GM23338 (cell line): Measurements from ENCODE around the gene LUC7L. TPM values are rescaled to one million over a fixed set of nuclear protein-coding genes. Genes with fewer than 3 reads are reported as not detected.

Source experiments
- ATAC-seq: fragments of 200-7000 bp; cut with Tn5 transposase; 3 replicates; pipeline ENCODE4 v1.9.1; 2020
- DNase-seq: peaks from one replicate; pipeline ENCODE4 v3.0.0-alpha.2; 2015; ENCODE audit warnings: low spot score
- H2AFZ ChIP-seq: fragments of 200-600 bp; sonication (generic); 2 replicates; pipeline ENCODE4 v1.8.0; 2016; ENCODE audit warnings: antibody characterized with exemption, mild to moderate bottlenecking, moderate library complexity
- H3F3A ChIP-seq: fragments of 200-600 bp; sonication (generic); replicated peaks from 2 replicates; pipeline ENCODE4 v1.8.0; 2017; ENCODE audit warnings: antibody characterized with exemption, mixed run types, low read depth
- H3K27ac ChIP-seq: fragments of 200-600 bp; sonication (generic); 2 replicates; pipeline ENCODE4 v1.6.1; 2016; ENCODE audit warnings: low read depth
- H3K27me3 ChIP-seq: fragments of 200-600 bp; sonication (generic); 2 replicates; pipeline ENCODE4 v1.8.0; 2016; ENCODE audit warnings: mild to moderate bottlenecking, mixed run types, moderate library complexity; ENCODE audit not compliant: insufficient read depth
- H3K36me3 ChIP-seq: fragments of 200-600 bp; sonication (generic); 2 replicates; pipeline ENCODE4 v1.8.0; 2016; ENCODE audit warnings: mild to moderate bottlenecking; ENCODE audit not compliant: insufficient read depth
- H3K4me1 ChIP-seq: fragments of 200-600 bp; sonication (generic); 2 replicates; pipeline ENCODE4 v1.8.0; 2016; ENCODE audit warnings: mild to moderate bottlenecking, moderate library complexity; ENCODE audit not compliant: insufficient read depth
- H3K4me2 ChIP-seq: fragments of 200-600 bp; sonication (generic); 2 replicates; pipeline ENCODE4 v1.7.1; 2017; ENCODE audit warnings: mixed run types
- H3K4me3 ChIP-seq: fragments of 200-600 bp; sonication (generic); 2 replicates; pipeline ENCODE4 v1.6.1; 2016; ENCODE audit warnings: mixed run types
- H3K79me2 ChIP-seq: fragments of 200-600 bp; sonication (generic); replicated peaks from 2 replicates; pipeline ENCODE4 v1.8.0; 2017; ENCODE audit warnings: mild to moderate bottlenecking; ENCODE audit not compliant: insufficient read depth
- H3K9me2 ChIP-seq: fragments of 200-600 bp; sonication (generic); 2 replicates; pipeline ENCODE4 v1.8.0; 2017; ENCODE audit not compliant: insufficient read depth
- H4K20me1 ChIP-seq: fragments of 200-600 bp; sonication (generic); replicated peaks from 2 replicates; pipeline ENCODE4 v1.8.0; 2017; ENCODE audit warnings: mild to moderate bottlenecking; ENCODE audit not compliant: insufficient read depth
- H3K27ac Mint-ChIP-seq: 2 replicates; pipeline ENCODE4 v1.8.0; 2020; ENCODE audit warnings: inconsistent platforms, mild to moderate bottlenecking, moderate library complexity, mixed read lengths
- H3K27me3 Mint-ChIP-seq: 3 replicates; pipeline ENCODE4 v1.8.0; 2022; ENCODE audit warnings: low read depth, mild to moderate bottlenecking, moderate library complexity, mixed read lengths, inconsistent platforms; ENCODE audit not compliant: insufficient read depth, poor library complexity
- H3K36me3 Mint-ChIP-seq: 3 replicates; pipeline ENCODE4 v1.8.0; 2021; ENCODE audit warnings: low read depth, mild to moderate bottlenecking, inconsistent platforms, moderate library complexity, mixed read lengths
- H3K4me1 Mint-ChIP-seq: 3 replicates; pipeline ENCODE4 v1.8.0; 2020; ENCODE audit warnings: mild to moderate bottlenecking, inconsistent platforms, mixed read lengths
- H3K4me3 Mint-ChIP-seq: 3 replicates; pipeline ENCODE4 v1.8.0; 2021; ENCODE audit warnings: moderate library complexity, mild to moderate bottlenecking, inconsistent platforms, mixed read lengths
- H3K9me3 Mint-ChIP-seq: 3 replicates; pipeline ENCODE4 v1.8.0; 2020; ENCODE audit warnings: moderate library complexity, mild to moderate bottlenecking, inconsistent platforms, mixed read lengths
- CREB1 ChIP-seq: fragments of 250-450 bp; sonication (Bioruptor Pico); IDR thresholded peaks from 2 replicates; pipeline ENCODE4 v1.5.0; 2020; ENCODE audit warnings: low read depth, mild to moderate bottlenecking, moderate library complexity
- EZH2 ChIP-seq: fragments of 200-600 bp; sonication (generic); IDR thresholded peaks from one replicate; pipeline ENCODE4 v1.8.0; 2017; ENCODE audit warnings: antibody characterized with exemption, mild to moderate bottlenecking, low read depth; ENCODE audit not compliant: unreplicated experiment
- EZH2phosphoT487 ChIP-seq: fragments of 200-600 bp; sonication (generic); IDR thresholded peaks from one replicate; pipeline ENCODE4 v1.8.1; 2018; ENCODE audit warnings: antibody characterized with exemption; ENCODE audit not compliant: unreplicated experiment
- NANOG ChIP-seq: IDR thresholded peaks from 2 replicates; pipeline ENCODE4 v1.6.1; 2016; ENCODE audit warnings: antibody characterized with exemption, borderline replicate concordance
- POLR2AphosphoS5 ChIP-seq: IDR thresholded peaks from 2 replicates; pipeline ENCODE4 v1.6.1; 2016; ENCODE audit warnings: antibody characterized with exemption, low read depth
- STAT1 ChIP-seq: IDR thresholded peaks from one replicate; pipeline ENCODE4 v1.6.1; 2016; ENCODE audit warnings: antibody characterized with exemption; ENCODE audit not compliant: unreplicated experiment
- ZNF114 ChIP-seq: fragments of 250-450 bp; sonication (Bioruptor Pico); IDR thresholded peaks from 2 replicates; pipeline ENCODE4 v1.5.0; 2020; ENCODE audit warnings: mild to moderate bottlenecking, moderate library complexity
- ZNF331 ChIP-seq: fragments of 250-450 bp; sonication (Bioruptor Pico); IDR thresholded peaks from 2 replicates; pipeline ENCODE4 v1.5.0; 2020; ENCODE audit warnings: low read depth, mild to moderate bottlenecking, moderate library complexity
- polyA plus RNA-seq: library from polyadenylated mRNA; unstranded; fragments of >200 nt; fragmentation: Nextera tagmentation; extraction: Ambion mirVana; gene quantifications from 2 replicates; pipeline ENCODE4 v1.2.1, GENCODE V29; 2016
- total RNA-seq: library from RNA; depleted of rRNA; stranded (reverse); fragments of >200 nt; shearing (Covaris generic); gene quantifications from 2 replicates; pipeline ENCODE4 v1.2.3, GENCODE V29; 2014
- TF ChIP-seq, protein P1 (sequence below): IDR thresholded peaks from 2 replicates; pipeline ENCODE4 v1.6.1; 2016; ENCODE audit warnings: antibody characterized with exemption
- TF ChIP-seq, protein P2 (sequence below): fragments of 250-450 bp; sonication (Bioruptor Pico); IDR thresholded peaks from 2 replicates; pipeline ENCODE4 v1.5.0; 2020; ENCODE audit warnings: mild to moderate bottlenecking, moderate library complexity
- TF ChIP-seq, protein P3 (sequence below): IDR thresholded peaks from one replicate; pipeline ENCODE4 v1.6.1; 2018; ENCODE audit warnings: antibody characterized with exemption; ENCODE audit not compliant: unreplicated experiment

The LUC7L gene
- total and polyA plus RNA-seq, 2 experiments from 2014 or later, result 114 to 151 TPM

DNA sequence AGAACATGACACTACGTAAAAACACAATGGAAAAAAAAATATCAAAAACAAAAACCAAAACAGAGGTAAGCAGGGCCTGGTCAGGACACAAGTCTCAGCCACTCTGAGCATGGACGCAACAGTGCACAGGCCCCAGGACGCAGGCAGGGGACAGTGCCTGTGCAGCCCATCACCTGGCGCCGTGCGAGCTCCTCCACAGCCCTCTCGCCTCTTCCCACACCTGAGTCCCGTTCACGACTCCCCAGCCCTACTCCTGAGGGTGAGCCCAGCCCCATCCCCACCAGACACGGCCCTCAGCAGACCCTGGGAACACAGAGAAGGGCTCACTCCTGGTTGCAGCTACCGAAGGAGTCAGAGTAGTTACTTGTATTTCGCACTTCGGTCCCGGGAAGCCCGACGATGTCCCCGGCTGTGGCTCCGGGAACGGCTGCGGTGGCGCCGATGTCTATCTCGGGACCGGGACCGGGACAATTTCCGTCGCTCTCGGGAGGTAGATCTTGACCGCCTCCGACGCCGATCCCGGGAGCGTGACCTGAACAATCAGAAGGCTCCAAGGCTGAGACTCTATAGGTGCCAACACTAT is 39.6 kb downstream of the LUC7L start:
- H3K27me3 ChIP-seq, result no peaks in the 10 kb centered on the region
- H2AFZ ChIP-seq, result no peak overlapping the region
- no peak overlapping the region for H3K4me2 ChIP-seq
- no peak for ATAC-seq
- no peak overlapping the region for H3K4me3 ChIP-seq
- no peaks in the 10 kb centered on the region for H3K4me1 Mint-ChIP-seq
- no peaks in the 10 kb centered on the region for H3K9me2 ChIP-seq
- no peak overlapping the region for H3K27ac ChIP-seq
- H3K27me3 Mint-ChIP-seq, result peaks cover 5% of the 10 kb centered on the region
- H3K4me3 Mint-ChIP-seq, result no peak overlapping the region; the same call in 2 of the 3 replicates
- H3K79me2 ChIP-seq, result 0 out of 2 replicates have a peak, but pooled peaks cover 2% of the 10 kb centered on the region
- TF ChIP-seq, protein P1, sequence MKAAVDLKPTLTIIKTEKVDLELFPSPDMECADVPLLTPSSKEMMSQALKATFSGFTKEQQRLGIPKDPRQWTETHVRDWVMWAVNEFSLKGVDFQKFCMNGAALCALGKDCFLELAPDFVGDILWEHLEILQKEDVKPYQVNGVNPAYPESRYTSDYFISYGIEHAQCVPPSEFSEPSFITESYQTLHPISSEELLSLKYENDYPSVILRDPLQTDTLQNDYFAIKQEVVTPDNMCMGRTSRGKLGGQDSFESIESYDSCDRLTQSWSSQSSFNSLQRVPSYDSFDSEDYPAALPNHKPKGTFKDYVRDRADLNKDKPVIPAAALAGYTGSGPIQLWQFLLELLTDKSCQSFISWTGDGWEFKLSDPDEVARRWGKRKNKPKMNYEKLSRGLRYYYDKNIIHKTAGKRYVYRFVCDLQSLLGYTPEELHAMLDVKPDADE, result no peak
- TF ChIP-seq, protein P2, sequence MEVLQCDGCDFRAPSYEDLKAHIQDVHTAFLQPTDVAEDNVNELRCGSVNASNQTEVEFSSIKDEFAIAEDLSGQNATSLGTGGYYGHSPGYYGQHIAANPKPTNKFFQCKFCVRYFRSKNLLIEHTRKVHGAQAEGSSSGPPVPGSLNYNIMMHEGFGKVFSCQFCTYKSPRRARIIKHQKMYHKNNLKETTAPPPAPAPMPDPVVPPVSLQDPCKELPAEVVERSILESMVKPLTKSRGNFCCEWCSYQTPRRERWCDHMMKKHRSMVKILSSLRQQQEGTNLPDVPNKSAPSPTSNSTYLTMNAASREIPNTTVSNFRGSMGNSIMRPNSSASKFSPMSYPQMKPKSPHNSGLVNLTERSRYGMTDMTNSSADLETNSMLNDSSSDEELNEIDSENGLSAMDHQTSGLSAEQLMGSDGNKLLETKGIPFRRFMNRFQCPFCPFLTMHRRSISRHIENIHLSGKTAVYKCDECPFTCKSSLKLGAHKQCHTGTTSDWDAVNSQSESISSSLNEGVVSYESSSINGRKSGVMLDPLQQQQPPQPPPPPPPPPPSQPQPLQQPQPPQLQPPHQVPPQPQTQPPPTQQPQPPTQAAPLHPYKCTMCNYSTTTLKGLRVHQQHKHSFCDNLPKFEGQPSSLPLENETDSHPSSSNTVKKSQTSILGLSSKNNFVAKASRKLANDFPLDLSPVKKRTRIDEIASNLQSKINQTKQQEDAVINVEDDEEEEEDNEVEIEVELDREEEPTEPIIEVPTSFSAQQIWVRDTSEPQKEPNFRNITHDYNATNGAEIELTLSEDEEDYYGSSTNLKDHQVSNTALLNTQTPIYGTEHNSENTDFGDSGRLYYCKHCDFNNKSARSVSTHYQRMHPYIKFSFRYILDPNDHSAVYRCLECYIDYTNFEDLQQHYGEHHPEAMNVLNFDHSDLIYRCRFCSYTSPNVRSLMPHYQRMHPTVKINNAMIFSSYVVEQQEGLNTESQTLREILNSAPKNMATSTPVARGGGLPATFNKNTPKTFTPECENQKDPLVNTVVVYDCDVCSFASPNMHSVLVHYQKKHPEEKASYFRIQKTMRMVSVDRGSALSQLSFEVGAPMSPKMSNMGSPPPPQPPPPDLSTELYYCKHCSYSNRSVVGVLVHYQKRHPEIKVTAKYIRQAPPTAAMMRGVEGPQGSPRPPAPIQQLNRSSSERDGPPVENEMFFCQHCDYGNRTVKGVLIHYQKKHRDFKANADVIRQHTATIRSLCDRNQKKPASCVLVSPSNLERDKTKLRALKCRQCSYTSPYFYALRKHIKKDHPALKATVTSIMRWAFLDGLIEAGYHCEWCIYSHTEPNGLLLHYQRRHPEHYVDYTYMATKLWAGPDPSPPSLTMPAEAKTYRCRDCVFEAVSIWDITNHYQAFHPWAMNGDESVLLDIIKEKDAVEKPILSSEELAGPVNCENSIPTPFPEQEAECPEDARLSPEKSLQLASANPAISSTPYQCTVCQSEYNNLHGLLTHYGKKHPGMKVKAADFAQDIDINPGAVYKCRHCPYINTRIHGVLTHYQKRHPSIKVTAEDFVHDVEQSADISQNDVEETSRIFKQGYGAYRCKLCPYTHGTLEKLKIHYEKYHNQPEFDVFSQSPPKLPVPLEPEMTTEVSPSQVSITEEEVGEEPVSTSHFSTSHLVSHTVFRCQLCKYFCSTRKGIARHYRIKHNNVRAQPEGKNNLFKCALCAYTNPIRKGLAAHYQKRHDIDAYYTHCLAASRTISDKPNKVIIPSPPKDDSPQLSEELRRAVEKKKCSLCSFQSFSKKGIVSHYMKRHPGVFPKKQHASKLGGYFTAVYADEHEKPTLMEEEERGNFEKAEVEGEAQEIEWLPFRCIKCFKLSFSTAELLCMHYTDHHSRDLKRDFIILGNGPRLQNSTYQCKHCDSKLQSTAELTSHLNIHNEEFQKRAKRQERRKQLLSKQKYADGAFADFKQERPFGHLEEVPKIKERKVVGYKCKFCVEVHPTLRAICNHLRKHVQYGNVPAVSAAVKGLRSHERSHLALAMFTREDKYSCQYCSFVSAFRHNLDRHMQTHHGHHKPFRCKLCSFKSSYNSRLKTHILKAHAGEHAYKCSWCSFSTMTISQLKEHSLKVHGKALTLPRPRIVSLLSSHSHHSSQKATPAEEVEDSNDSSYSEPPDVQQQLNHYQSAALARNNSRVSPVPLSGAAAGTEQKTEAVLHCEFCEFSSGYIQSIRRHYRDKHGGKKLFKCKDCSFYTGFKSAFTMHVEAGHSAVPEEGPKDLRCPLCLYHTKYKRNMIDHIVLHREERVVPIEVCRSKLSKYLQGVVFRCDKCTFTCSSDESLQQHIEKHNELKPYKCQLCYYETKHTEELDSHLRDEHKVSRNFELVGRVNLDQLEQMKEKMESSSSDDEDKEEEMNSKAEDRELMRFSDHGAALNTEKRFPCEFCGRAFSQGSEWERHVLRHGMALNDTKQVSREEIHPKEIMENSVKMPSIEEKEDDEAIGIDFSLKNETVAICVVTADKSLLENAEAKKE, result no peak
- TF ChIP-seq NANOG (no peak), ZNF331 (no peak), EZH2 (no peak), ZNF114 (no peak), EZH2phosphoT487 (no peak), CREB1 (CRISPR knock-in tag) (no peak), POLR2AphosphoS5 (no peak), STAT1 (no peak)
- TF ChIP-seq, protein P3, sequence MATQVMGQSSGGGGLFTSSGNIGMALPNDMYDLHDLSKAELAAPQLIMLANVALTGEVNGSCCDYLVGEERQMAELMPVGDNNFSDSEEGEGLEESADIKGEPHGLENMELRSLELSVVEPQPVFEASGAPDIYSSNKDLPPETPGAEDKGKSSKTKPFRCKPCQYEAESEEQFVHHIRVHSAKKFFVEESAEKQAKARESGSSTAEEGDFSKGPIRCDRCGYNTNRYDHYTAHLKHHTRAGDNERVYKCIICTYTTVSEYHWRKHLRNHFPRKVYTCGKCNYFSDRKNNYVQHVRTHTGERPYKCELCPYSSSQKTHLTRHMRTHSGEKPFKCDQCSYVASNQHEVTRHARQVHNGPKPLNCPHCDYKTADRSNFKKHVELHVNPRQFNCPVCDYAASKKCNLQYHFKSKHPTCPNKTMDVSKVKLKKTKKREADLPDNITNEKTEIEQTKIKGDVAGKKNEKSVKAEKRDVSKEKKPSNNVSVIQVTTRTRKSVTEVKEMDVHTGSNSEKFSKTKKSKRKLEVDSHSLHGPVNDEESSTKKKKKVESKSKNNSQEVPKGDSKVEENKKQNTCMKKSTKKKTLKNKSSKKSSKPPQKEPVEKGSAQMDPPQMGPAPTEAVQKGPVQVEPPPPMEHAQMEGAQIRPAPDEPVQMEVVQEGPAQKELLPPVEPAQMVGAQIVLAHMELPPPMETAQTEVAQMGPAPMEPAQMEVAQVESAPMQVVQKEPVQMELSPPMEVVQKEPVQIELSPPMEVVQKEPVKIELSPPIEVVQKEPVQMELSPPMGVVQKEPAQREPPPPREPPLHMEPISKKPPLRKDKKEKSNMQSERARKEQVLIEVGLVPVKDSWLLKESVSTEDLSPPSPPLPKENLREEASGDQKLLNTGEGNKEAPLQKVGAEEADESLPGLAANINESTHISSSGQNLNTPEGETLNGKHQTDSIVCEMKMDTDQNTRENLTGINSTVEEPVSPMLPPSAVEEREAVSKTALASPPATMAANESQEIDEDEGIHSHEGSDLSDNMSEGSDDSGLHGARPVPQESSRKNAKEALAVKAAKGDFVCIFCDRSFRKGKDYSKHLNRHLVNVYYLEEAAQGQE, result no peak
- no peaks in the 10 kb centered on the region for H3K4me1 ChIP-seq
- H3K9me3 Mint-ChIP-seq, result no peaks in the 10 kb centered on the region
- peaks cover 44% of the 10 kb centered on the region for H3F3A ChIP-seq
- DNase-seq, result no peak
- no peak overlapping the region for H3K27ac Mint-ChIP-seq
- peaks cover 62% of the 10 kb centered on the region for H3K36me3 ChIP-seq
- H3K36me3 Mint-ChIP-seq, result peaks cover 79% of the 10 kb centered on the region
- peaks cover 10% of the 10 kb centered on the region for H4K20me1 ChIP-seq
